ENCODE results near the gene SLX4IP. TPM values are rescaled to one million over a fixed set of nuclear protein-coding genes. Genes with fewer than 3 reads are reported as not detected.

The SLX4IP gene
- total RNA-seq, 1 experiment from 2014 or later, result 11.1 TPM

DNA sequence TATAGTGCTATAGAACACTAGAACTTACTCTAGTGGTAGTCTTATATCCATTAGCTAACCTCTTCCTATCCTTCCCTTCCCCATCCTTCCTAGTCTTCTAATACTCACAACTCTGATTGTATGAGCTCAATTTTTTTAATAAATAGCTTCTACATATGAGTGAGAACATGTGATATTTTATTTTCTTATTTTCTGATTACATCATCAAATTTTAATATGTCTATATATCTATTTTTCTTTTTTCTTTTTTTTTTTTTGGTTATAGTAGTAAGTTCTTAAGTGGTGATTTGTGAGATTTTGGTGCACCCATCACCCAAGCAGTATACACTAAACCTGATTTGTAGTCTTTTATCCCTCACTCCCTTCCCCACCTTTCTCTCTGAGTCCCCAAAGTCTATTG lies 126.2 kb downstream of the SLX4IP start:
- Histone ChIP-seq H3K27me3 (ENCODE audit: insufficient read depth, low read length) (no peaks in the 10 kb centered on the region), H3K9me2 (ENCODE audit: insufficient read depth) (no peaks in the 10 kb centered on the region), H3K4me2 (ENCODE audit: low read length) (no peak overlapping the region), H3K9ac (ENCODE audit: low read length) (no peak overlapping the region), H4K20me1 (ENCODE audit: insufficient read depth) (no peaks in the 10 kb centered on the region), H3K4me3 (replicated peaks in 1 of 2; ENCODE audit: low read depth in 1 of 2, low read length in 2 of 2) (no peak overlapping the region), H3K9me3 (ENCODE audit: control insufficient read depth in 1 of 2, insufficient read depth in 1 of 2, low read depth in 1 of 2, low read length in 2 of 2) (no peaks in the 10 kb centered on the region), H2AFZ (ENCODE audit: low read depth, low read length, poor library complexity, severe bottlenecking) (no peak overlapping the region), H3K36me3 (ENCODE audit: control insufficient read depth in 1 of 2, insufficient read depth in 2 of 2, low read length in 2 of 2) (no peaks in the 10 kb centered on the region), H3K4me1 (ENCODE audit: control insufficient read depth in 1 of 2, insufficient read depth in 2 of 2, low read length in 2 of 2) (peaks cover 33 to 50% of the 10 kb centered on the region in 2 experiments), H3K27ac (ENCODE audit: low read depth, low read length) (no peak overlapping the region), H3K79me2 (ENCODE audit: insufficient read depth, low read length) (no peaks in the 10 kb centered on the region)
- ATAC-seq (no peak), DNase-seq (ENCODE audit: low read depth, low spot score) (no peak)
- CTCF ChIA-PET, result no interaction called here
- no peak for TF ChIP-seq CEBPB (IDR thresholded peaks at IDR 0.05; ENCODE audit: low read depth)
- no peak for TF ChIP-seq EGR1 (IDR thresholded peaks at IDR 0.05; ENCODE audit: low read depth)
- TF ChIP-seq SRF (IDR thresholded peaks at IDR 0.05; ENCODE audit: low read depth), result no peak
- TF ChIP-seq SIN3A (IDR thresholded peaks at IDR 0.05; ENCODE audit: low read depth), result no peak
- TF ChIP-seq, protein P1, sequence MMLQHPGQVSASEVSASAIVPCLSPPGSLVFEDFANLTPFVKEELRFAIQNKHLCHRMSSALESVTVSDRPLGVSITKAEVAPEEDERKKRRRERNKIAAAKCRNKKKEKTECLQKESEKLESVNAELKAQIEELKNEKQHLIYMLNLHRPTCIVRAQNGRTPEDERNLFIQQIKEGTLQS (IDR thresholded peaks at IDR 0.05), result no peak
- TF ChIP-seq JUND (IDR thresholded peaks at IDR 0.05), result no peak
- no peak for TF ChIP-seq POLR2A (IDR thresholded peaks at IDR 0.05; ENCODE audit: borderline replicate concordance, extremely low read depth, insufficient read depth, insufficient read length)
- no peak for TF ChIP-seq RAD21 (IDR thresholded peaks at IDR 0.05; ENCODE audit: low read depth)
- TF ChIP-seq, protein P2, sequence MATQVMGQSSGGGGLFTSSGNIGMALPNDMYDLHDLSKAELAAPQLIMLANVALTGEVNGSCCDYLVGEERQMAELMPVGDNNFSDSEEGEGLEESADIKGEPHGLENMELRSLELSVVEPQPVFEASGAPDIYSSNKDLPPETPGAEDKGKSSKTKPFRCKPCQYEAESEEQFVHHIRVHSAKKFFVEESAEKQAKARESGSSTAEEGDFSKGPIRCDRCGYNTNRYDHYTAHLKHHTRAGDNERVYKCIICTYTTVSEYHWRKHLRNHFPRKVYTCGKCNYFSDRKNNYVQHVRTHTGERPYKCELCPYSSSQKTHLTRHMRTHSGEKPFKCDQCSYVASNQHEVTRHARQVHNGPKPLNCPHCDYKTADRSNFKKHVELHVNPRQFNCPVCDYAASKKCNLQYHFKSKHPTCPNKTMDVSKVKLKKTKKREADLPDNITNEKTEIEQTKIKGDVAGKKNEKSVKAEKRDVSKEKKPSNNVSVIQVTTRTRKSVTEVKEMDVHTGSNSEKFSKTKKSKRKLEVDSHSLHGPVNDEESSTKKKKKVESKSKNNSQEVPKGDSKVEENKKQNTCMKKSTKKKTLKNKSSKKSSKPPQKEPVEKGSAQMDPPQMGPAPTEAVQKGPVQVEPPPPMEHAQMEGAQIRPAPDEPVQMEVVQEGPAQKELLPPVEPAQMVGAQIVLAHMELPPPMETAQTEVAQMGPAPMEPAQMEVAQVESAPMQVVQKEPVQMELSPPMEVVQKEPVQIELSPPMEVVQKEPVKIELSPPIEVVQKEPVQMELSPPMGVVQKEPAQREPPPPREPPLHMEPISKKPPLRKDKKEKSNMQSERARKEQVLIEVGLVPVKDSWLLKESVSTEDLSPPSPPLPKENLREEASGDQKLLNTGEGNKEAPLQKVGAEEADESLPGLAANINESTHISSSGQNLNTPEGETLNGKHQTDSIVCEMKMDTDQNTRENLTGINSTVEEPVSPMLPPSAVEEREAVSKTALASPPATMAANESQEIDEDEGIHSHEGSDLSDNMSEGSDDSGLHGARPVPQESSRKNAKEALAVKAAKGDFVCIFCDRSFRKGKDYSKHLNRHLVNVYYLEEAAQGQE (IDR thresholded peaks at IDR 0.05; ENCODE audit: low read depth), result no peak
- TF ChIP-seq TCF7L2 (IDR thresholded peaks at IDR 0.05; ENCODE audit: borderline replicate concordance, extremely low read depth, insufficient read depth, insufficient read length), result no peak
- TF ChIP-seq, protein P3, sequence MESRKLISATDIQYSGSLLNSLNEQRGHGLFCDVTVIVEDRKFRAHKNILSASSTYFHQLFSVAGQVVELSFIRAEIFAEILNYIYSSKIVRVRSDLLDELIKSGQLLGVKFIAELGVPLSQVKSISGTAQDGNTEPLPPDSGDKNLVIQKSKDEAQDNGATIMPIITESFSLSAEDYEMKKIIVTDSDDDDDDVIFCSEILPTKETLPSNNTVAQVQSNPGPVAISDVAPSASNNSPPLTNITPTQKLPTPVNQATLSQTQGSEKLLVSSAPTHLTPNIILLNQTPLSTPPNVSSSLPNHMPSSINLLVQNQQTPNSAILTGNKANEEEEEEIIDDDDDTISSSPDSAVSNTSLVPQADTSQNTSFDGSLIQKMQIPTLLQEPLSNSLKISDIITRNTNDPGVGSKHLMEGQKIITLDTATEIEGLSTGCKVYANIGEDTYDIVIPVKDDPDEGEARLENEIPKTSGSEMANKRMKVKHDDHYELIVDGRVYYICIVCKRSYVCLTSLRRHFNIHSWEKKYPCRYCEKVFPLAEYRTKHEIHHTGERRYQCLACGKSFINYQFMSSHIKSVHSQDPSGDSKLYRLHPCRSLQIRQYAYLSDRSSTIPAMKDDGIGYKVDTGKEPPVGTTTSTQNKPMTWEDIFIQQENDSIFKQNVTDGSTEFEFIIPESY (IDR thresholded peaks at IDR 0.05; ENCODE audit: extremely low read depth, insufficient replicate concordance, low read length), result no peak
- TF ChIP-seq CBX3 (IDR thresholded peaks at IDR 0.05; ENCODE audit: low read depth), result no peak
- TF ChIP-seq POLR2AphosphoS5 (IDR thresholded peaks at IDR 0.05; ENCODE audit: low read depth, low read length), result no peak
- intact Hi-C loops (cut with micrococcal nuclease), result no loop called here
- BruUV-seq (replicated peaks), result no TSS peak
- POLR2A ChIA-PET, result no interaction called here
- RAD21 ChIA-PET (ENCODE audit: low non-redundant PET in 1 of 2, low total read pairs in 2 of 2, uncharacterized antibody in 2 of 2, unreplicated experiment in 2 of 2), result no interaction called here

All from HCT116 (cell line).